Fibroblast of skin of right quadriceps (primary cell): ENCODE data around the gene SYT8.
"Not testable (repeated sequence)": the region's sequence is repeated elsewhere in the genome, so short reads cannot be mapped to it uniquely, and the experiment has no call there.

Experiments used
- DNase-seq: peaks from one replicate; pipeline ENCODE4 v3.0.0-alpha.2; 2013

Gene SYT8

GRCh38 chr11:1862588-1863351 lies 28.0 kb downstream of the SYT8 start:
- DNase-seq, result no peak

GRCh38 chr11:1863352-1864216 lies 28.8 kb downstream of the SYT8 start:
- peak; percentile 88 for DNase-seq

- DNase-seq, result no peak
Measured at GRCh38 chr11:1864231-1864630, 29.4 kb downstream of the SYT8 start.

GRCh38 chr11:1864831-1865665 lies 30.3 kb downstream of the SYT8 start:
- no peak for DNase-seq

GRCh38 chr11:1866226-1866625 lies 31.4 kb downstream of the SYT8 start:
- no peak for DNase-seq

- DNase-seq, result no peak
Measured at GRCh38 chr11:1866776-1867175, 32.0 kb downstream of the SYT8 start.

GRCh38 chr11:1867381-1867780 lies 32.6 kb downstream of the SYT8 start:
- no peak for DNase-seq

- no peak for DNase-seq
Measured at GRCh38 chr11:1868056-1868635, 33.4 kb downstream of the SYT8 start.

- no peak for DNase-seq
Measured at GRCh38 chr11:1868636-1869291, 34.0 kb downstream of the SYT8 start.

GRCh38 chr11:1869427-1870325 lies 34.9 kb downstream of the SYT8 start:
- DNase-seq, result no peak

GRCh38 chr11:1870326-1870696 lies 35.5 kb downstream of the SYT8 start:
- DNase-seq, result no peak

GRCh38 chr11:1870721-1871466 lies 36.1 kb downstream of the SYT8 start:
- no peak for DNase-seq

- DNase-seq, result no peak
Measured at GRCh38 chr11:1871531-1871930, 36.7 kb downstream of the SYT8 start.

- DNase-seq, result no peak
Measured at GRCh38 chr11:1872267-1872985, 37.6 kb downstream of the SYT8 start.

- DNase-seq, result peak; percentile 34
Measured at GRCh38 chr11:1873048-1873812, 38.4 kb downstream of the SYT8 start.

GRCh38 chr11:1873813-1874150 lies 39.0 kb downstream of the SYT8 start:
- not testable (repeated sequence) for DNase-seq

GRCh38 chr11:1874441-1875092 lies 39.8 kb downstream of the SYT8 start:
- DNase-seq, result not testable (repeated sequence)

- DNase-seq, result no peak
Measured at GRCh38 chr11:1875093-1875850, 40.5 kb downstream of the SYT8 start.
